Endothelial cell of hepatic sinusoid (primary cell): ENCODE measurements around the gene PPP2CA.

Experiments used
- in situ Hi-C: cut with HindIII; loops from 2 replicates; pipeline ENCODE4 v1.10.0; 2017; ENCODE audit warnings: low sequenced_read_pairs

Gene PPP2CA

DNA sequence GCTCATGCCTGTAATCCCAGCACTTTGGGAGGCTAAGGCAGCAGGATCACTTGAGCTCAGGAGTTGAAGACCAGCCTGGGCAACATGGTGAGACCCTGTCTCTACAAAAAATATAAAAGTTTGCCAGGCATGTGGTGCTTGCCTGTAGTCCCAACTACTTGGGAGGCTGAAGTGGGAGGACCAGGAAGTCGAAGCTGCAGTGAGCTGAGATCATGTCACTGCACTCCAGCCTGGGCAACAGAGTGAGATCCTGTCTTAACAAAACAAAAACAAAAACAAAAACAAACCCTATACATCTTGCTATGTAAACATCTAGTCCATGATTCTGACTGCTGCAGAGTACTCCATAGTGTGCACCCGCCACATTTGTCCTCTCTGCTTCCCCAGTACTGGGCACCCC is 19.8 kb upstream of the PPP2CA start:
- in situ Hi-C loops: no loop called here

DNA sequence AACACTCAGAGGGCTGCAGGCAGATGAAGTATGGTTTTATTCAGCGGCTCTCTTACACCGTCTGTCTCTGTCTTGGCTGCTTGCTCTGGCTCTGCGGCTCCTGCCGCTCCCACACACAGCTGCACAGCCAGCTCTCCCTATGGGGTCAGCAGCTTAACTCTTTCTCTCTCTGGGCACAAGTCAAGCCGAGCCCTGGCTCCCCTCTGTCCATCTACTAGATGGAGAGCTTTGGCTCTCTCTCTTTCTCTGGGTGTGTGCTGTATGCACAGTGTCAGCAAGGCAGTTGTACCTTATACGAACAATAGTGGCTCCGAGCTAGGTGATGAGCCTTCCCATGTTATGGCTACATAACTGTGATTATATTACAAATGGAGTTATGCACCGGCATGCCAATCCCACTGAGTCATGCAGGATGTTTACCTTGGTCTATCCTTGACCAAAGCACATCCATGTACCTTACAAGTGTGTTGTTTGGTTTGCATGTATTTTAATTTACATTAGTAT is 19.3 kb upstream of the PPP2CA start:
- in situ Hi-C loops: no loop called here

DNA sequence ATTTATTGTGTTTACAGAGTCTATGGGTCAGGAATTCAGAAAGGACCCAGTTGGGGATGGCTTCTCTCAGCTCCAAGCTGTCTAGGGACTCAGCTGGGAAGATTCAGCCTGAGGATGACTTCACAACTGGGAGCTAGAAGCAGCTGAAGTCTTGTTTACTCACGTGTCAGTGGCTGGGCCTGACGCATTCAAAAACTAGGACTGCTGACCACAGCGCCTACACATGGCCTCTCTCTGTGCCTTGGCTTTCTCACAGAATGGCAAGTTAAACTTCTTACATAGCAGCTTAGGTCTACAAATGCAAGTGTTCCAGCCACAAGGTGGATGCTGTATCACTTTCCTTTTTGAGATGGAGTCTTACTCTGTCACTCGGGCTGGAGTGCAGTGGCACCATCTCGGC is 16.3 kb upstream of the PPP2CA start:
- in situ Hi-C loops: no loop called here

DNA sequence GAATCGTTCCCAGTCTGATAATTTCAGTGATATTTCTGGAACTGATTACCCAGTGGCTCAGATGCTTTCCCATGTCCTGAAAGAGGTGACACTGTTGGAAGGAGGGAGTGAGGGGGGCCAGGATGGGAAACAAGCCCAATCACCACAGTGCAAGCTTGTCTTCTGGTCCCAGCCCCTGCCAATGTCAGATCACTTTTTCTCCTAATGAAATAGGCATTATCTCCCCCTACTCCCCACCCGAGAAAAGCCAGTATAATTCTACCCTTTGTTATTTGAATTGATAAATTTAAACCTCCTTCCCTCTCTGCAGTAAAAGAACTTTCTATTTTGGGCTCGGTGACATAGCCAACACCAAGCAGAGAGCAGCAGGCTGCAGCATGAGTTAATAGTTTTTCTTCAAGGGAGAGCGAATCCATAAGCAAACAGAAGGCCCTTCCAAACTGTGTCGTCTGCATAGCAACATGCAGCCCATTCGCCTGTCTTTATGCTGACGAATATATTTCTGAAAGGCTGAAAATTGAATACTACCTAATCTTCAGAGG is 14.6 kb upstream of the PPP2CA start:
- in situ Hi-C loops: no loop called here

DNA sequence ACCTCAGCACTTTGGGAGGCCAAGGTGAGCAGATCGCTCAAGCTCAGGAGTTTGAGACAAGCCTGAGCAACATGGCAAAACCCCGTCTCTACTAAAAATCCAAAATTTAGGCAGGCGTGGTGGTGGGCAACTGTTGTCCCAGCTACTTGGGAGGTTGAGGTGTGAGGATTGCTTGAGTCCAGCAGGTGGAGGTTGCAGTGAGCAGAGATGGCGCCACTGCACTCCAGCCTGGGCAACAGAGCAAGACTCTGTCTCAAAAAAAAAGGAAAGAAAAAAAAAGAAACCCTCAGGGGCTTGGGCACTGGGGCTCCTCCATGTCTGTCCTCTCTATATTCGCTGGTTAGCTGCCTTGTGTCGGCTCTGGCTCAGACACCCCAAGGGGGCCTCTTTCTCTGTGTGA is 10.9 kb upstream of the PPP2CA start:
- in situ Hi-C loops: no loop called here

DNA sequence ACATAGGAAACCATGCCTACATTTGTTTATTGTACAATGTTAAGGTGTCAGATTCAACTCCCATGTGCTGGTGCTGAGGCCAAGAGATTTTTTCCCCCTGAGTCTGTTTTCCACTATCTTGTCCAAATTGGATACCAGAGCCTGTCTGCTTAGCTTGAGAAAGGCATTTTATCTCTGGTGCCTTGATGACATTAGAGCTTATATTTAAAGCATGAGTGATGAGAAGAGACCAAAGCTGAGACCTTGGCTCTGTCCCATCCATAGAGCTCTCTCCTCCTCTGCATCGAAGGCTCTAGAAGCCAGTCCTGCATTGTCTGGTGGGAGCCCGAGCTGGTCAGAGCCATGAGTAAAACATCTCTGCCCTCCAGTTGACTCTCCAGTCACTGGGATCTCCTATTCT is 10.4 kb upstream of the PPP2CA start:
- in situ Hi-C loops: no loop called here

DNA sequence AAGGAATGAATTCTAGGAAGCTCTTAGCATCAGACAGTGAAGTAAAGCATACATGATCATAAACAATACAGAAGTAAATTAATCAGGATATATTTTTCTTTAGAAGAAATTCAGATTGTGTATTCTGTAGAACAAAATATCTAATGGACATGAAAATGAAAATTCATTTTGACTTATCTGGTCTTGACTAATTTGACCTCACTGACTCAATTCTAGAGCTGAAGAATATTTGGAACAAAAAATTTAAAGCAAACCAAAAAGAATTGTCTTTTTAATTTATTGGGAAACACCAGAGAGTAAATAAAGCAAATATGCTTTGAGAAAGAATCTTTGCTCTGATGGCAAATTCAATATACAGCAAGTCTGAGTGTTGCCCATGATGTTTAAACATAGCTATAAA is 2.8 kb upstream of the PPP2CA start:
- in situ Hi-C loops: no loop called here

DNA sequence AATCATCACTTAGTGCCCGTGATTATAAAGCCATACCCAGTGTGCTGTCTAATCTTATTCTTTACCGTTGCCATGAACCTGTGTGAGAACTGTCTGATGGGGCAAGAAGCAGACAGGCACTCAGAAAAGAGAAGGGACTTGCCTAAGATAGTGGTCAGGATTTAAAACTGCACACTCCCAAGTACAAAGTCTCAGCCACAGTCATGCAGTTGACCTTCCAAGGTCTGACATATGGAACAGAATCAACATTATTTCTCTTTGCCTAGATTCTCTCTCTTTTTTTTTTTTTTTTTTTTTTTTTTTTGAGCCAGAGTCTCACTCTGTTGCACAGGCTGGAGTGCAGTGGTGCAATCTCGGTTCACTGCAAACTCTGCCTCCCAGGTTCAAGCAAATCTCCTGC is 1.9 kb upstream of the PPP2CA start:
- in situ Hi-C loops: no loop called here

DNA sequence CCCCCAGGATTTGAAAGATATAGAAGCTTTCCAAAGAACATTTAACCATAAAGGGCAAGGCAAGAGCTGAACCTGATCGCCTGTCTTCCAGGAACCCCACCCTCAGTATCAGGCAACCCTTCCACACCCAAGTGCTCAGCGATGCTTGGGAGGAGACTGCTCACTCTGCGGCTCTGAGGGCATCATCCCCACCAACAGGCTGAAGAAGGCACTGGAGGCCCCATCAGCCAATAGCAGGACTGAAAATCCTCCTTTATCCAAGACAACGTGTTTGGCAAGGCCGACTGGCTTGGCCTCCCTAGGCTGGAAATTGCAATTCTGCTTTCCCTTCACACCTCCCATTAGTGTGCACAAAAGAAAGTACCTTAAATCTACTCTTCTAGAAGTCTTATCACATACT is 1.4 kb upstream of the PPP2CA start:
- in situ Hi-C loops: no loop called here

DNA sequence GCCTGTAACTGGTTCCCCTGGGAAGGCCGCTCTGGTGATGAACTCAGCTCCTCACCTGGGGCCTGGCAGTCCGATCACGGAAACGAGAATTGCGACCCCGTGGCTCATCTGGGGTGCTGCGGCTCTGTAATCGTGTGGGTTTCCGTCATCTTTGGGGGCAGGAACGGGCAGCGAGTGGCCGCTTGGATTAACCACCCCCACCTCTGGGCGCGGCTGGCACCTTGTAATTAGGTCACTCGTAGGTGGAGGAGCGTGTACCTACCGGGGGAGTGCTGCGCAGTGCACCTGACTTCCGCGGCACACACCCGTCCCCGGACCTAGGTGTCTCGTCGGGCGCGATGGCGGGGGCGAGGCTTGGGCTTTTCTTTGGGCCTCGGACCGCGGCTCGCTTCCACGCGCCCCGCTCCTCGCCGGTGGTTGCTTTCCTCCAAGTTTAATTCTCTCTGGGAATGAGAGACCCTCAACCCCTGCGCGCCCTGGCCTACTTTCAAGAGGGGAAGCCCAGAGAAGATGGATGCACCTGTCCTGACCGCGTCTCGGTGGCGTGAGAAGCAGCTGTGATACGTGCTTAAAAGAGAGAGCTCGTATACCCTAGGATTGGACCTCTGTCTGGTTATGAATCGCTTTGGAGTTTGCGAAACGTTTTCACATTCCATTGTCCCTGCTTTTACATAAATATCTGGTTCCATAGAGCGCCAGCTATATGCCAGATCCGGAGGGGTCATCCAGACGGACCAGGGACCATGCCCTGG is 744 bp upstream of the PPP2CA start:
- in situ Hi-C loops: no loop called here

DNA sequence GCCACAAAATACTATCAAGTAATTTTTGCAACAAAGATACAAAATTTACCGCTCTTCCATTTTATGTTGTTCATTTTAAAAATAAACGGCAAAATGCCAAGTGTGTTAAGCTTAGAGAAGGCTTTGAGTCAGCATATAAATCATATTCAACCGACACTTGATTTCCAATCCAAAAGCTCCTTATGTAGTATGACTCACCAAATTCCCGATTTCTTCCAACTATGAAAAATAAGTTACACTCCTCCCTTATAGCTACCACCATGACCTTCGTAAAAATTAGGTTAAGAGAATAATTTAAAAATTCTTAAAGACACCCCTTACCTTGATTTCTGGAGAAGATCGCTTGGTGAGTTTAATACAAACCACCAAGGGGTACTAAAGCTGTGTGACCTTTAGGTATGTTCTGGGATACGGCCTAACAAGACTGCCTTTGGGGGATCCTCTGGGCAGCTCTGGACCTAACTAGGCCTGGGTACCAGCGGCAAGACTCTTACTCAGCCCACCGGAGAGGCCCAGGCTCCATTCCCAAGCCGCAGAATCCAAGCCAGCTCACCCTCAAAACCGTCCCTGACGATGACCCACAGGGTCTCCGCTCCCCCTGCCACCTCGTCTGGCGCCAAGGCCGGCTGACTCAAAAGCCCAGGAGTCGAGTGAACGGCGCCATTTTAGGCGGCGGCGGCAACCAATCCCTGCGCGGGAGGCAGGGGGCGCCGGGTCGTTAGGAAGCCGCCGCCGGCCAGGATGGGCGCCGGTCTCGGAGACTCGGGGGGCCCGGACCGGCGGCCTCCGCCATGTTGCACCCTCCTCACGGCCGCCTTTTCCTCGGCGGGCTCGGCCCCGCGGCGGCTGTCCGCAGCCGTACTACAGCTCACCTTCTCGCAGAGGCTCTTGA is 739 bp downstream of the PPP2CA start:
- in situ Hi-C loops: loop anchor here (5.0 kb wide), 1 partner anchor 53 kb away; no protein-coding TSS in a partner anchor

DNA sequence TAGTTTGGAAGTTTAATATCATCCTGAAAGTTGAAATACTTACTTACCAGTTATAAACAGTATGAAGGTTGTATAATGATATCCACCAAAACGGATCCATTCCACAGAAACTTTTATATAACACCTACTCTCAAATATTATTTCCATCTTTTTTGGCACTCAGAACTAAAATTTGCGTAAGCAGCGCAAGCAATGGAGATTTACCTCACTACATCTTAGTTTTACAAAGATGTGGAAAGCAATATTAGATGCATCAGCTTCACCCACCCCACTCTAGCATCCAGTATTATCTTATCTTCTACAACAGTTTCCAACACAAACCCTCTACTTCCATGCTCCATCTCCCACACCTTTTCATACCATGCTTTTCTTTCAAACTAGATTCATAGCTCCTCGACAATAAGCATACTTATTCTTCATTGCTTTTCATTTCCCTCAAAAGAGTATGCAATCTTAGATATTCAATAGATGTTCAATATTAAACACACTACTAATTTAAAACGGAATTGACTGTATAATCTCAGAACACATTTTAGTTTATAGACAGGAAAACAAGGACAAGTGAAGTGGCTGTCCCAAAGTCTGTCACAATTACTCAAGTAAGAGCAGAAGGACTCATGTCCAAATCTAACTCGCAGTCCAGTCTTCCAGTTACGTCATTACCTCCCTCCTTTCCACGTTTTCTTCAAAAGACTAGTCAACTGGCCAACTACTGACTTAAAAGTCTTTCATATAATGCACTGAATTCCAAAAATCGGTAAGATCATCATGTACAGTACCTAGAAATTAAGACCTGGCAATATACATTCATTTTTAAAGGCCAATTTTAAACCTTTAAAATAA is 2.2 kb downstream of the PPP2CA start:
- in situ Hi-C loops: loop anchor here (5.0 kb wide), 1 partner anchor 51 kb away; no protein-coding TSS in a partner anchor

DNA sequence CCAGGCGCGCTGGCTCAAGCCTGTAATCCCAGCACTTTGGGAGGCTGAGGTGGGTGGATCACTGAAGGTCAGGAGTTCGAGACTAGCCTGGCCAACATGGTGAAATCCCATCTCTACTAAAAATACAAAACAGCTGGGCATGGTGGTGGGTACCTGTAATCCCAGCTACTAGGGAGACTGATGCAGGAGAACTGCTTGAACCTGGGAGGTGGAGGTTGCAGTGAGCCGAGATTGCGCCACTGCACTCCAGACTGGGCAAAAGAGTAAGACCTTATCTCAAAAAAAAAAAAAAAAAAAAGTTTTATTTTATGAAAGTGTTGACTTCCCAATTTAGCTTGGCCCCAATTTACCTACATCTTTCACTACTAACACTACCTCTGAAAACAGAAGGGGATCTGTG is 4.2 kb downstream of the PPP2CA start:
- in situ Hi-C loops: loop anchor here (5.0 kb wide), 1 partner anchor 49 kb away; no protein-coding TSS in a partner anchor

DNA sequence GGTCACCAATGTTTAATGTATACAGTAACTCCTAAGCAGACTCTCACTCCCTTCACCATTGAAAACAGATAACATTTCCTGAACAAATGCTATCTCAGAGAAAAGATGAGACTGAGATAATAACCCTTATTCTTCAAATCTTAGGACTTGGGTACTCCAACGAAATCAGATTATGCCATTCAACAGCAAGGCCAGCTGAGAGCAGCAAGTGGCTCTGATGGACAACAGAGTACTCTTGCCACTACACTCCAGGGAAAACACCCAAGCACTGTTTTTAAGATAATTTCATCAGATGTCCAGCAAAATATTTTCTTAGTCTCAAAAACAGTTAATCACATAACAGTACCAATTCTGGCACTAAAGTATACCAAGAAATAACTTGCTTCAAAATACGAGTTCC is 10.1 kb downstream of the PPP2CA start:
- in situ Hi-C loops: loop anchor here (10.0 kb wide), 1 partner anchor 61 kb away; no protein-coding TSS in a partner anchor

DNA sequence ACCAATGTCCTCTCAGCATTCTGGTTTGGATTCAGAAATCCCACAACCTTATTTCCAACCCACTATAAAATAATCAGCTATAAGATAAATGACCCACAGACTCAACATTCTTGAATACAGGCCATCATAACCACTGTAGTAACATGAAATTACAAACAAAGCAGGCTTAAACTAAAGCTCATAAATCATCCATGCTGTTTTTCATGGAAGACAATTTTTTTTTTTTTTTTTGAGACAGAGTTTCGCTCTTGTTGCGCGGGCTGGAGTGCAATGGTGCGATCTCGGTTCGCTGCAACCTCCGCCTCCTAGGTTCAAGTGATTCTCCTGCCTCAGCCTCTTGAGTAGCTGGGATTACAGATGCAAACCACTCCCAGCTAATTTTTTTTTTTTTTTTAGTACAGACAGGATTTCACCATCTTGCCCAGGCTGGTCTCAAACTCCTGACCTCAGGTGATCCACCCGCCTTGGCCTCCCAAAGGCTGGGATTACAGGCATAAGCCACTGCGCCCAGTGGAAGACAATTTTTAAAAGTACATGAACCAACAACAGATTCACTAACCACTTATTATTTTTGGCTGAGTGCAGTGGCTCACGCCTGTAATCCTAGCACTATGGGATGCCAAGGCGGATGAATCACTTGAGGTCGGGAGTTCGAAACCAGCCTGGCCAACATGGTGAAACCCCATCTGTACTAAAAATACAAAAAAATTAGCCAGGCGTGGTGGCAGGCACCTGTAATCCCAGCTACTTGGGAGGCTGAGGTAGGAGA is 14.4 kb downstream of the PPP2CA start:
- in situ Hi-C loops: loop anchor here (5.0 to 10.0 kb wide), 2 partner anchors 56 to 57 kb away; no protein-coding TSS in a partner anchor

DNA sequence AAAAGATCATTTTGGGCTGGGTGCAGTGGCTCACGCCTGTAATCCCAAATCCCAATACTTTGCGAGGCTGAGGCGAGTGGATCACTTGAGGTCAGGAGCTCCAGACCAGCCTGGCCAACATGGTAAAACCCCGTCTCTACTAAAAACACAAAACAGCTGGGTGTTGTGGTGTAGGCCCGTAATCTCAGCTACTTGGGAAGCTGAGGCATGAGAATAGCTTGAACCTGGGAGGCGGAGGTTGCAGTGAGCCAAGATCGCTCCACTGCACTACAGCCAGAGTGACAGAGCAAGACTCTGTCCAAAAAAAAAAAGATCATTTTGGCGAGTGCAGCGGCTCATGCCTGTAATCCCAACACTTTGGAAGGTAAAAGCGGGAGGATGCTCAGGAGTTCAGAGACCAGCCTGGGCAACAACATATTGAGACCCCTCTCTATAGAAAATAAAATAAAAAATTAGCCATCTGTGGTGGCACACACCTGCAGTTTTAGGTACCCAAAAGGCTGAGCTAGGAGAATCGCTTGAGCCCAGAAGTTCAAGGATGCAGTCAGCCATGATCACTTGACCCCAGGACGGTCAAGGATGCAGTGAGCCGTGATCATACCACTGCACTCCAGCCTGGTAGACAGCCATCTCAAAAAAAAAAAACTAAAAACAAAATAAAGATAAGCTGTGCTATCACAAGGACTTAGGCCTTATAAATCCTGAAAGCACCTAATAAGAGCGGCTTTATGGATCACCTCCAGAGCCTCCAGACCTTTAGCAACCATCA is 16.2 kb downstream of the PPP2CA start:
- in situ Hi-C loops: loop anchor here (5.0 to 10.0 kb wide), 2 partner anchors 55 to 58 kb away; no protein-coding TSS in a partner anchor

DNA sequence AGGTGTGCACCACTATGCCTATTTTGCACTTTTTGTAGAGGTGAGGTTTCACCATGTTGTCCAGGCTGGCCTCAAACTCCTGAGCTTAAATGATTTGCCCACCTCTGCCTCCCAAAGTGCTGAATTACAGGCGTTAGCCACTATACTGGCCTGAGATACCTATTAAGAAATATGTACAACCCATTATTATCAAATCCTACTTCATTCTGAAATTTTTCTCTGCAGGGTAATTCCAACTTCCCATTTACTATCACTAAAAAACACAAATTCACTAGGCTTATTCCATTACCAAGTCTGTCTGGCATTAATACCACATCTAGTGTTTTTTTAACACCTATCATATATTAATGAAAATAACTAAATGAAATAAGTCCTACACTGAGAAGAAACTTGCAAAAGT is 18.2 kb downstream of the PPP2CA start:
- in situ Hi-C loops: no loop called here

DNA sequence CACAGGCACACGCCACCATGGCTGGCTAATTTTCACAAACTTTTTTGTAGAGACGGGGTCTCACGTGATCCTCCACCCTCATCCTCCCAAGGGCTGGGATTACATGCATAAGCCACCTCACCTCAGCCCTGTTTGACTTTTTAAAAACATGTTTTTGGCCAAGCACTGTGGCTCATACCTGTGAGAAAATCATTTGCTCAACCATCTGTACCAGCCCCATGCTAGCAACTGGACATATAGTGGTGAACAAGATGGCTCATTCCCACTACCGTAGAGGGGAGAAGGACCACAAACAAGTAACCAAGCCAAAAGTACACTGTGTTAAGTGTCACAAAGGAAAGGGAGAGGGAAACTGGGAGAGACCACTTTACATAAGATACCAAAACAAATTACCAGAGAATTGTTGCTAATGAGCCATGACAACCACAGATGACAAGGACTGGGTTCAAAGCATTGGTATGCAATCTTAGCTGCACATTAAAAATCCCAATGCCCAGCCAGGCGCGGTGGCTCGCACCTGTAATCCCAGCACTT is 19.2 kb downstream of the PPP2CA start:
- in situ Hi-C loops: no loop called here

DNA sequence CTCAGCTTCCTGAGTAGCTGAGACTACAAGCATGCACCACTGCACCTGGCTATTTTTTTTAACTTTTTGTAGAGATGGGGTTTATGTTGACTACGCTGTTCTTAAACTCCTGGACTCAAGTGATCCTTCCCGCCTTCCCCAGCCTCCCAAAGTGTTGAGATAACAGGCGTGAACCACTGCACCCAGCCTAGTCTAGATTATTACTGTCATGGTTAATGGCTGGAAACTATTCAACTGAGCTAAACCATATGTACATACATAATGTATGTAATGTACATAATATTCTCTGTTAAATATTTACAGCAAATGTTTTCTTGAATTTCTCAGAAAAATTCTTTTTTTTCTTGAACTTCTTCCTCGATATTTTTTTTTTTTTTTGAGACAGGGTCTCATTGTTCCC is 21.3 kb downstream of the PPP2CA start:
- in situ Hi-C loops: no loop called here
